ENCODE measurements around the gene QRFPR. TPM values are rescaled to one million over a fixed set of nuclear protein-coding genes. Genes with fewer than 3 reads are reported as not detected.

The QRFPR gene
- total RNA-seq, 1 experiment from 2014 or later: 0.63 TPM

DNA sequence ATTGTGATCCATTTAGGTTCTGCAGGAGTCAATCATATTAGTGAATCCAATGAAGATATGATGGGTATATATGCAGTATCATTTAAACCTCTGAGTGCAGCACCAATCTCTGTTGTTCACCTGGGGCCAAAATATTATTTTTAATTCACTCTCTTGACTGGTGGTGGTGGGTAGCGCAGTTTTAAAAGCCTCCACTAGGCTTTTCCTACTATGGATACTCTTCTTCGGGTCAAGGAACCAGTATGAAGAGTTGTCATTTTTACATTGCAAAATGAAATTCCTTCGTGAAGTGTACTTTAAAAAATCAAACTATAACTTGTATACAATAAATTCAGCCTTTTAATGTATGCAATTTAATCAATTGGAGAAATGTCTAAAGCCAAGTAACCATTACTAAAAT lies 56.5 kb downstream of the QRFPR start:
- H4K5ac ChIP-seq (ENCODE audit: insufficient read length, low read depth, low read length): no peak overlapping the region
- TF ChIP-seq CTCF (conservative IDR thresholded peaks at IDR 0.05): peak; percentile 52
- H3K4ac ChIP-seq (ENCODE audit: low read depth, low read length): no peak overlapping the region
- H3K27me3 ChIP-seq (ENCODE audit: insufficient read depth, low read length): no peaks in the 10 kb centered on the region
- no peak overlapping the region for H3K4me2 ChIP-seq (ENCODE audit: insufficient read depth, insufficient read length, low read length)
- no peaks in the 10 kb centered on the region for H3K36me3 Mint-ChIP-seq (ENCODE audit: insufficient read depth in 1 of 3, low read depth in 3 of 3)
- H3K9me3 Mint-ChIP-seq: no peaks in the 10 kb centered on the region; a peak in 1 of 5 replicates
- no peak overlapping the region for H3K4me3 Mint-ChIP-seq
- H3K9me3 ChIP-seq (ENCODE audit: control insufficient read depth, low read depth, low read length): no peaks in the 10 kb centered on the region
- no peak overlapping the region for H3K56ac ChIP-seq (ENCODE audit: insufficient read length, low read depth, low read length)
- no peak overlapping the region for H3K23ac ChIP-seq (ENCODE audit: insufficient read length, low read depth, low read length)
- no peak overlapping the region for H4K8ac ChIP-seq (replicated peaks; ENCODE audit: insufficient read length, low read depth, low read length)
- H2AFZ ChIP-seq (ENCODE audit: low read length): no peak overlapping the region
- no peaks in the 10 kb centered on the region for H3K23me2 ChIP-seq (ENCODE audit: insufficient read length, low read depth, low read length, poor library complexity, severe bottlenecking)
- no peak overlapping the region for H3K14ac ChIP-seq (ENCODE audit: insufficient read depth, low read length)
- no peak overlapping the region for H2AK5ac ChIP-seq (ENCODE audit: insufficient read length, low read length)
- H3K27ac ChIP-seq (ENCODE audit: insufficient read length, low read depth, low read length): no peak overlapping the region
- no peak overlapping the region for H2BK20ac ChIP-seq (ENCODE audit: low read depth, low read length, poor library complexity, severe bottlenecking)
- H3K79me1 ChIP-seq (ENCODE audit: insufficient read depth, low read depth, low read length, poor library complexity, severe bottlenecking): no peaks in the 10 kb centered on the region
- H3K9ac ChIP-seq (ENCODE audit: extremely low read depth, insufficient read length, low read length): no peak overlapping the region
- no peaks in the 10 kb centered on the region for H3K4me1 ChIP-seq (ENCODE audit: insufficient read depth, low read length)
- no peak overlapping the region for H3T11ph ChIP-seq (ENCODE audit: low read length)
- no peak for DNase-seq
- peaks cover 10 to 11% of the 10 kb centered on the region in 2 experiments for H3K4me1 Mint-ChIP-seq
- no peaks in the 10 kb centered on the region for H4K20me1 ChIP-seq (ENCODE audit: control insufficient read depth, insufficient read depth, insufficient read length)
- no peak overlapping the region for H2BK15ac ChIP-seq (ENCODE audit: low read depth, low read length)
- H2BK12ac ChIP-seq (ENCODE audit: insufficient read length, low read depth, low read length): no peak overlapping the region
- no peaks in the 10 kb centered on the region for H3K79me2 ChIP-seq (ENCODE audit: insufficient read depth, low read length)
- H4K91ac ChIP-seq (ENCODE audit: insufficient read length, low read depth, low read length): no peak overlapping the region
- no peak overlapping the region for H2BK5ac ChIP-seq (ENCODE audit: insufficient read length, low read length)
- H2BK120ac ChIP-seq (ENCODE audit: low read depth, low read length, poor library complexity, severe bottlenecking): no peak overlapping the region
- H3K27ac Mint-ChIP-seq: no peak overlapping the region
- H3K27me3 Mint-ChIP-seq (ENCODE audit: low read depth): peaks cover 1% of the 10 kb centered on the region; the same call in 1 of the 2 replicates
- H3K18ac ChIP-seq (ENCODE audit: insufficient read length, low read depth, low read length): no peak overlapping the region
- WGBS (ENCODE audit: extremely low coverage, insufficient read length, low lambda C conversion rate): no CpG with 5 or more reads among the region's 3 CpGs

All from H9 (cell line).